SJSA1 (cell line): ENCODE data around the gene POU4F2. TPM values are rescaled to one million over a fixed set of nuclear protein-coding genes. Genes with fewer than 3 reads are reported as not detected.
"Not testable (repeated sequence)": the region's sequence is repeated elsewhere in the genome, so short reads cannot be mapped to it uniquely, and the experiment has no call there.

Experiments used
- DNase-seq, 2 experiments: peaks; one replicate each; pipeline ENCODE4 v3.0.0-alpha.2; 2015 to 2020; ENCODE audit warnings: low spot score in 2 of 2, low read depth in 1 of 2
- H3K27ac ChIP-seq: fragments of 250-450 bp; sonication (Bioruptor Pico); 2 replicates; pipeline ENCODE4 v1.5.1; 2020; ENCODE audit warnings: mild to moderate bottlenecking, moderate library complexity
- H3K27me3 ChIP-seq: fragments of 250-450 bp; sonication (Bioruptor Pico); replicated peaks from 2 replicates; pipeline ENCODE4 v1.5.1; 2020; ENCODE audit warnings: mild to moderate bottlenecking, moderate library complexity
- H3K36me3 ChIP-seq: fragments of 250-450 bp; sonication (Bioruptor Pico); 2 replicates; pipeline ENCODE4 v1.5.1; 2020; ENCODE audit warnings: mild to moderate bottlenecking
- H3K4me1 ChIP-seq: fragments of 250-450 bp; sonication (Bioruptor Pico); replicated peaks from 2 replicates; pipeline ENCODE4 v1.6.1; 2021; ENCODE audit warnings: mild to moderate bottlenecking
- H3K4me3 ChIP-seq: fragments of 250-450 bp; sonication (Bioruptor Pico); 2 replicates; pipeline ENCODE4 v1.5.1; 2020; ENCODE audit warnings: mild to moderate bottlenecking
- H3K9me3 ChIP-seq: fragments of 250-450 bp; sonication (Bioruptor Pico); replicated peaks from 2 replicates; pipeline ENCODE4 v1.5.1; 2020; ENCODE audit warnings: mild to moderate bottlenecking
- total RNA-seq: library from RNA; depleted of rRNA; stranded (reverse); fragments of >200 nt; shearing (Covaris generic); gene quantifications from 2 replicates; pipeline ENCODE4 v1.2.3, GENCODE V29; 2014

POU4F2 gene
- total RNA-seq, 1 experiment from 2014 or later, result not detected

DNA sequence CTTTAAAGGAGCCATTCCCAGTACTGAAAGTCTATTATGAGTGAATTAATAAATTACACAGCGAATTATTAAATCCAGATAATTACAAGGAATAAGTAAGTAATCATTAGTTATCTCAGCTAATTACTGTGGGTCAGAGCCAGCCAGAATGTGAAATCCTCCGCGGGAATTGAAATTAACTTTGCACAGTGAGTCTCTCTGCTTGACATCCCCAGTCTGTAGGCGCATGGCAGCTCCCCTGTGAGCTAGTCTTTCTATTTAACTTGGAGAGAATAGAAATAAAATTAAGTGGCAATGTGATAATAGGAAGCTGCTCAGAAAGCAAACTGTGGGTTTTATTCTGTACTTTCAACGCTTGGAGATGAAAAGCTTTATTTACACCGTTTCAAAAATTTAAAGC, 7.2 kb downstream of the POU4F2 start:
- Histone ChIP-seq H3K4me1 (no peaks in the 10 kb centered on the region), H3K36me3 (no peaks in the 10 kb centered on the region), H3K9me3 (no peaks in the 10 kb centered on the region), H3K27me3 (peaks cover 39% of the 10 kb centered on the region), H3K4me3 (no peak overlapping the region), H3K27ac (no peak overlapping the region)
- DNase-seq, result no peak

- H3K9me3 ChIP-seq, result no peaks in the 10 kb centered on the region
- peaks cover 34% of the 10 kb centered on the region for H3K27me3 ChIP-seq
Observed at GRCh38 chr4:146646593-146647325, 8.1 kb downstream of the POU4F2 start.

GRCh38 chr4:146647615-146648460, 9.1 kb downstream of the POU4F2 start:
- no peak overlapping the region for H3K27ac ChIP-seq
- no peaks in the 10 kb centered on the region for H3K36me3 ChIP-seq
- DNase-seq, result no peak
- no peaks in the 10 kb centered on the region for H3K9me3 ChIP-seq
- H3K27me3 ChIP-seq, result peaks cover 30% of the 10 kb centered on the region
- H3K4me1 ChIP-seq, result no peaks in the 10 kb centered on the region
- no peak overlapping the region for H3K4me3 ChIP-seq

More at GRCh38 chr4:146646593-146647325, 8.1 kb downstream of the POU4F2 start:
- Histone ChIP-seq H3K27ac (no peak overlapping the region), H3K4me1 (no peaks in the 10 kb centered on the region), H3K36me3 (no peaks in the 10 kb centered on the region), H3K4me3 (no peak overlapping the region)
- DNase-seq, result no peak

GRCh38 chr4:146648461-146648783, 9.7 kb downstream of the POU4F2 start:
- Histone ChIP-seq H3K27ac (no peak overlapping the region), H3K9me3 (no peaks in the 10 kb centered on the region), H3K4me1 (no peaks in the 10 kb centered on the region), H3K4me3 (no peak overlapping the region), H3K36me3 (no peaks in the 10 kb centered on the region), H3K27me3 (peaks cover 32% of the 10 kb centered on the region)
- DNase-seq, result no peak

DNA sequence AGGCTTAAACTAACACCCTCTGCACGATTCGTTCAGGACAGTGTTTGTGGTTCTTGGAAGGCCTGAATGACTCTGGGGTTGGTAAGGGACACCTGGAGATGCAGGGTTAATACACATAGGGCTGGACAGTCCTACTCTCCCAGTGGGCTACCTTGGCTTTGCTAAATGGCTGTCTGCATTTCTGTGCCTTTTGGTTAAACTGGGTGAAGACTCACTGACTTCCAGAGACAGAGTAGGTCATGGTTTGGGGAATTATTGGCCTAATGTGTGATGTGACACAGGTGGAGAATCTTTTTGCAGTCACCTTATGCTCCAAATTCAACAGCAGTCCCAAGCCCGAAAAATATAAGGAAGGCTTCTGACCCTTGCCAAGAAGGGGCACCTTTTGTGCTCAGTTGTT, 10.5 kb downstream of the POU4F2 start:
- Histone ChIP-seq H3K27me3 (peaks cover 40% of the 10 kb centered on the region), H3K9me3 (no peaks in the 10 kb centered on the region)

GRCh38 chr4:146650034-146650433, 11.3 kb downstream of the POU4F2 start:
- no peaks in the 10 kb centered on the region for H3K9me3 ChIP-seq
- DNase-seq, result no peak
- peaks cover 46% of the 10 kb centered on the region for H3K27me3 ChIP-seq
- no peak overlapping the region for H3K4me3 ChIP-seq
- H3K27ac ChIP-seq, result no peak overlapping the region
- no peaks in the 10 kb centered on the region for H3K4me1 ChIP-seq
- no peaks in the 10 kb centered on the region for H3K36me3 ChIP-seq

More for the DNA sequence above, 10.5 kb downstream of the POU4F2 start:
- H3K4me1 ChIP-seq, result no peaks in the 10 kb centered on the region
- H3K4me3 ChIP-seq, result no peak overlapping the region
- no peak for DNase-seq
- H3K36me3 ChIP-seq, result no peaks in the 10 kb centered on the region
- H3K27ac ChIP-seq, result no peak overlapping the region

DNA sequence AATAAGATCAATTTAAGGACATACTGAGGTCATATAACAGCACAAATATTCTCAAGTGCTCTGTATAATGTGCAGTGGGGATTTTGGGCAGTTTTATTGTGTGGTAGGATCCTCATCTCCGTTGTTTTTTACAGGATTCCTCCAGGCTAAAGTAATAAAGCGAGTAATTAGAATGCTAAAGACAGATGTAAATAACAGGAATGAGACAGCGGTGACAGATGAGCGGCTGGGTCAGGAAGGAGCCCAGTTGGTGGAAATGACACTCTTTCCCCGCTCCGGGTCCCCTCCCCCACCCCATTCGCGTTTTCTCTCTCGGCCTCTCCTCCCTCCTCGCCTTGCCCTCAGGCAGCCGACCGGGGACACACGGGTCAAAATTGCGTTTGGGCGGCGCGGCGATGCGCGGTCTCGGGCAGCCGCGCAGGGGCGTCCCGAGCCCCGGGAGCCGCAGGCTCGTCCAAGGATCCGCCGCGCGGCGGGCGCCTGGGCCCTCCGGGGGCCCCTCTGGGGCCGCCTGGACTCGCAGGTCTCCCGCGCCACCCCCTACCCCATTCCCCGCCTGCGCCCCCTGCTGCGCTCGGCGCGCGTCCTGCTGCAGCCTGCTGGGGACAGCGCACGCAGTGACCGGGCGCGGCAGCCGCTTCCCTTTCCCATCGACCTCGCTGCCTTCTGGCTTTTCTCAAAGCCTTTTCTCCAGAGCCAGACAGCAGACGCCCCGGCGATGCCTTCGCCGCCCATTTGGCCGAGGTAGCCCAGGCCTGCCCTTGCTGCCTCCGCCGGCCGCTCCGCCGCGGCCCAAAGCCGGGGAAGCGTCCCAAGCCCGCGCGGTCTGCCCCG, 16.2 kb downstream of the POU4F2 start:
- DNase-seq, result no peak
- Histone ChIP-seq H3K4me1 (no peaks in the 10 kb centered on the region), H3K27ac (no peak overlapping the region), H3K27me3 (peaks cover 53% of the 10 kb centered on the region), H3K9me3 (no peaks in the 10 kb centered on the region), H3K36me3 (no peaks in the 10 kb centered on the region), H3K4me3 (peak overlapping the region; percentile 16; the same call in 1 of the 2 replicates)

GRCh38 chr4:146655521-146655856, 16.8 kb downstream of the POU4F2 start:
- DNase-seq, result no peak

DNA sequence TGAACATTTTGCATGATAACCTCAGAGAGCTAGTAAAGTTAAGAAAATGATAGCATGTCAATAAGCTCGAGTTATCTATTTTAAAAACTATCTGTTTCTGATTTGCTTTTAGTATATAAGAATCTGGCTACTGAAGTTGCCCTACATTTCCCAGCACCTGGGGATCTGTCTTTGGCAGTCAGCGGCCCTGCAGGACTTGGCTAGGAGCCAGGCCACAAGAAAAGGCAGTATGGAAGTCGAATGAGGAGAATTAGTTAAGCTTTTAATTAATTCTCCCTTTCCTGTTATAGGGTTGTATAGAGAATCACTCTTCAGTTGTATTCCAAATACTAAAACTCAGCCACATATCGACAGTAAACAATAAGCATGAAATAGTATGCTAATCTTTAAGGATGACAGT, 22.7 kb downstream of the POU4F2 start:
- H3K27me3 ChIP-seq, result peaks cover 13% of the 10 kb centered on the region; the same call in 1 of the 2 replicates
- DNase-seq, result no peak
- H3K4me3 ChIP-seq, result no peak overlapping the region
- no peak overlapping the region for H3K27ac ChIP-seq
- no peaks in the 10 kb centered on the region for H3K4me1 ChIP-seq
- no peaks in the 10 kb centered on the region for H3K9me3 ChIP-seq
- H3K36me3 ChIP-seq, result no peaks in the 10 kb centered on the region

More at GRCh38 chr4:146655521-146655856, 16.8 kb downstream of the POU4F2 start:
- Histone ChIP-seq H3K4me3 (no peak overlapping the region), H3K9me3 (no peaks in the 10 kb centered on the region), H3K4me1 (no peaks in the 10 kb centered on the region), H3K27ac (no peak overlapping the region), H3K36me3 (no peaks in the 10 kb centered on the region), H3K27me3 (peaks cover 48% of the 10 kb centered on the region)

DNA sequence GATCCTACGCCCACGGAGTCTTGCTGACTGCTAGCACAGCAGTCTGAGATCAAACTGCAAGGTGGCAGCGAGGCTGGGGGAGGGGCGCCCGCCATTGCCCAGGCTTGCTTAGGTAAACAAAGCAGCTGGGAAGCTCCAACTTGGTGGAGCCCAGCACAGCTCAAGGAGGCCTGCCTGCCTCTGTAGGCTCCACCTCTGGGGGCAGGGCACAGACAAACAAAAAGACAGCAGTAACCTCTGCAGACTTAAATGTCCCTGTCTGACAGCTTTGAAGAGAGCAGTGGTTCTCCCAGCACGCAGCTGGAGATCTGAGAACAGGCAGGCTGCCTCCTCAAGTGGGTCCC, 25.2 kb downstream of the POU4F2 start:
- H3K36me3 ChIP-seq, H3K4me3 ChIP-seq, H3K4me1 ChIP-seq, DNase-seq, H3K27ac ChIP-seq, H3K9me3 ChIP-seq, H3K27me3 ChIP-seq: not testable (repeated sequence)

DNA sequence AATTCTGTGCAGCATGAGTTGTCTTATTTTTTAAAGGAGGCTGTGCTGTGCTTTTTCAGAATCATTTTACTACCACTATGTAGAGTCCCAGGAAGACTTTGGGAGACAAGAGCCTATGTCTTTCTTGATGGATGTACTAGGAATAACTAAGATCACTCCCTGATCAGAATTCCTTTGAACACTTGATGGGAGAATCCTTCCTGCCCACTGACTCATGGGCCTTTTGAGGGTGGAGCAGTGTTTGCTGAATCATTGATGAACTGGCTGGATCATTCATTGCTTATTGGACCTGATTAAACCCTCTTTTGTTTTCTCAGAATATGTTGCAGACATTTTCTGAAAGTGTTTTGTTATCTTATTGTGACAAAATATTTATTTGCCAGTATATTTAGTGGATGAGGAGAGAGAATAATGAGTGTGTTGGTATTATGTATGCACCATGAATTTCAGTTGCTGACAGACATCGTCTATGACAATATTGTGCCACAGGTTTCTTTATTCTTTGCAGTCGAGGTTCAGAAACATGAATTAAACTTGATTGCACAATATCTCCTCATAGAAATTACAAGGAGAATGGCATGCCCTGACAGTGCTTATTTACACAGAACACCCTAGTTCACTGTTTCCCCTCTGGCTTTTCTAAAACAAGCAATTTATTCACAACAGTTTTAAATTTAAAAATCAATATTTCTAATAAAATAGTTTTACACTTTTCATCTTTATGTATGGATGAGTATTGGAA, 36.3 kb downstream of the POU4F2 start:
- Histone ChIP-seq H3K27ac (no peak overlapping the region), H3K4me3 (no peak overlapping the region), H3K9me3 (no peaks in the 10 kb centered on the region), H3K4me1 (no peaks in the 10 kb centered on the region), H3K36me3 (no peaks in the 10 kb centered on the region), H3K27me3 (no peaks in the 10 kb centered on the region)
- no peak for DNase-seq
